D721Med (cell line): ENCODE results near the gene FRRS1L.

Source experiments
- DNase-seq: peaks from one replicate; pipeline ENCODE4 v3.0.0; 2011; ENCODE audit warnings: low spot score; ENCODE audit not compliant: insufficient read length
- FAIRE-seq: peaks from 2 replicates; lab custom pipeline; 2011; peaks lifted over from hg19 to GRCh38; lab: Jason Lieb, UNC
- TF ChIP-seq, protein P1 (sequence below): IDR thresholded peaks from 2 replicates; pipeline ENCODE4 v1.5.1; 2012; ENCODE audit warnings: mild to moderate bottlenecking, control low read depth; ENCODE audit not compliant: insufficient read depth; ENCODE audit errors: missing control alignments

Gene FRRS1L

DNA sequence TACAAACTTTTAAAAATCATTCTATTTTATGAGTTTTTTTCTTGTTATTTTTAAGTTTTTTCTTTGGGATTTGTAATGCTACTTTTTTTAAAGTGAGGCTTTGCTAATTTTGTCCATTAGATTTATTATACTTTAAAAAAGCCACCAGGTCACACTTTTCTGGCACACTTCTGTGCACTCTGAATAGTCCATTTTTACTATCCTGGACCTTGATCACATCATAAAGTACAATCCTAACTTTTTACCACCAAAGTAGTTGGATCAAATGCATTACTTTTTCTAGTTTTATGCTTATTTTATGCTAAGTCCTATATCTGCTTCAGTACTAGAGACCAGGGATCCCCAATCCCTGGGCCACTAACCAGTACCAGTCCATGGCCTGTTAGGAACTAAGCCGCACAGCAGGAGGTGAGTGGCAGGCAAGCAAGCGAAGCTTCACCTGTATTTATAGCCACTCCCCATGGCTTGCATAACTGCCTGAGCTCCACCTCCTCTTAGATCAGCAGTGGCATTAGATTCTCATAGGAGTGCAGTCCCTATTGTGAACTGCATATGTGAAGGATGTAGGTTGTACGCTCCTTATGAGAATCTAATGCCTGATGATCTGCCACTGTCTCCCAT, 16.0 kb downstream of the FRRS1L start:
- TF ChIP-seq, protein P1, sequence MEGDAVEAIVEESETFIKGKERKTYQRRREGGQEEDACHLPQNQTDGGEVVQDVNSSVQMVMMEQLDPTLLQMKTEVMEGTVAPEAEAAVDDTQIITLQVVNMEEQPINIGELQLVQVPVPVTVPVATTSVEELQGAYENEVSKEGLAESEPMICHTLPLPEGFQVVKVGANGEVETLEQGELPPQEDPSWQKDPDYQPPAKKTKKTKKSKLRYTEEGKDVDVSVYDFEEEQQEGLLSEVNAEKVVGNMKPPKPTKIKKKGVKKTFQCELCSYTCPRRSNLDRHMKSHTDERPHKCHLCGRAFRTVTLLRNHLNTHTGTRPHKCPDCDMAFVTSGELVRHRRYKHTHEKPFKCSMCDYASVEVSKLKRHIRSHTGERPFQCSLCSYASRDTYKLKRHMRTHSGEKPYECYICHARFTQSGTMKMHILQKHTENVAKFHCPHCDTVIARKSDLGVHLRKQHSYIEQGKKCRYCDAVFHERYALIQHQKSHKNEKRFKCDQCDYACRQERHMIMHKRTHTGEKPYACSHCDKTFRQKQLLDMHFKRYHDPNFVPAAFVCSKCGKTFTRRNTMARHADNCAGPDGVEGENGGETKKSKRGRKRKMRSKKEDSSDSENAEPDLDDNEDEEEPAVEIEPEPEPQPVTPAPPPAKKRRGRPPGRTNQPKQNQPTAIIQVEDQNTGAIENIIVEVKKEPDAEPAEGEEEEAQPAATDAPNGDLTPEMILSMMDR = no peak
- DNase-seq (no peak), FAIRE-seq (no peak)

DNA sequence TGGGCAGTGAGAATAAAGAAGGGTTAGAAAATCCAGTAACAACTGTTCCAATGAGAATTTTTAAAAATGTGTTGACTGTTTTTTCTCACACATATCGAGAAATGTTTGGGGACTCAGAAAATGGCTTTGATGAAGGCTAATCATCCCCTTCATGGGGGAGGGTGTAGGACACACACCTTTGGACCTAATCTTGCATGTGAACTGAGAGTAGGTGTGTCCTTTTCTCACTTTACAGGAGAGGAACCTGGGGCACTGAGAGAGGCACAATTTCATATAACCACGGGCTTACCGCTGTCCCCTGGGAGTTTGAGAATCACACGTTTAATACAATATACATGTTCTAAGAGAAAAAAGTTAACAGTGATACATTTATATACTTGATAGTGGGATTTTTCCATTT, 17.3 kb downstream of the FRRS1L start:
- FAIRE-seq = no peak
- TF ChIP-seq, protein P1 = no peak
- DNase-seq = no peak

DNA sequence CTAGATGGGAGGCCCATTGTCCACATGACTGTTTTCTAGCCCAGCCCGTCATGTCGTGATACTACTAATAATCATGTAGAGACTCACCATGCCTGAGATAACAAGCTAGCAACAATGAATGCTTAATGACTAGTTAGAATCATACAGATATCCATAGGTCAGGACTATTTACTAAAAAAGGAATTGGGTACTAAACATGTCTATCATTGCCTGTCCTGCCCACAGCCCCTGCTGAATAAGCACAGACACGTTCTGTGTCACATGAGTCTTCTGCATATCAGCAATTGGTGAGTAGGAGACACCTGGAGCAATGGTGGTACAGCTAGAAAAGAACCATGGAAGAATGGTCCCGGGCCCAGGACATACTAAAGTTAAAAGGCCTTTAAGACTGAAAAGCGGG, 18.0 kb downstream of the FRRS1L start:
- FAIRE-seq = no peak
- TF ChIP-seq, protein P1 = no peak
- no peak for DNase-seq

DNA sequence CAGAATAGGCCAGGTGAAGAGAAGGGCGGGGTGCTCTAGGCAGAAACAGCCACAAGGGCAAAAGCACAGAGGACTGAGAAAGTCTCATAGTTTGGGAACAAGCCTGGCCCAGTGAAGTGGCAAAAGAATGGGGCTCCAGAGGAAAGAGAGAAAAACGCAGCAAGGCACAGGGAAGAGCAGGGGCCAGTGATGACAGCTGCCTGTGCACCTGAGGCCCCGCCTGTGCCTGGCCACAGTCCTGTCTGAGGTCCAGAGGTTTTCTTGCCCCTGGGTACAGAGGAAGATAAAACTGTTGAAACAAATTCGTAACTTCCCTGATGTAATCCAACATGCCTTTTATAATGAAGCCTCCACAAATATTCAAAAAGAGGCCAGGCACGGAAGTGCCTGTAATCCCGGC, 22.0 kb downstream of the FRRS1L start:
- DNase-seq (no peak), FAIRE-seq (no peak)
- TF ChIP-seq, protein P1 = no peak

DNA sequence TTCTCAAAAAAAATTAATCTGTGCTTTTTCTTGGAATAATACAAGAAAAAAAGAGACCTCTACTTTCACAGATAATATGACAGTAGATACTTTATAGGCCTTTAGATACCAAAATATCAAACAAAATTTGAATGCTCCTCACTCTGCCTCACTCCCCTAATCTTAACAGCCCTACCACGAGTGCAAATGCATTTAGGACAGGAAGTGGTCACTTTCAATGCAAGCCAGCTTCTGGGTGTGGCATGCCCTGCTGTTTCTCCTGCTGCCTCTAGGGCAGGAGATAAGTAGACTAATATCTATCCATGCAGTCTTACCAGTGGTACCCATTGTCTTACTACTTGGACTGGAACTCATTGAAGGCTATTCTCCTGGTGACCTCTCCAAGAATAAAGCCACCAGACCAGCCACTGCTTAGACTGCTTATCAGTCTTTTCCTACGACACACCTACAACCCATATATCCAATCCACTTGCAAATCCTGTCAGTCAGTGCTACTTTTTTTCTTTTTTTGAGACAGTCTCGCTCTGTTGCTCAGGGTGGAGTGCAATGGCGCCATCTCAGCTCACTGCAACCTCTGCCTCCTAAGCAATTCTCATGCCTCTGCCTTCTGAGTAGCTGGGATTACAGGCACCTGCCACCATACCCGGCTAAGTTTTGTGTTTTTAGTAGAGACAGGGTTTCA, 23.0 kb downstream of the FRRS1L start:
- FAIRE-seq (no peak), DNase-seq (no peak)
- TF ChIP-seq, protein P1 = no peak

DNA sequence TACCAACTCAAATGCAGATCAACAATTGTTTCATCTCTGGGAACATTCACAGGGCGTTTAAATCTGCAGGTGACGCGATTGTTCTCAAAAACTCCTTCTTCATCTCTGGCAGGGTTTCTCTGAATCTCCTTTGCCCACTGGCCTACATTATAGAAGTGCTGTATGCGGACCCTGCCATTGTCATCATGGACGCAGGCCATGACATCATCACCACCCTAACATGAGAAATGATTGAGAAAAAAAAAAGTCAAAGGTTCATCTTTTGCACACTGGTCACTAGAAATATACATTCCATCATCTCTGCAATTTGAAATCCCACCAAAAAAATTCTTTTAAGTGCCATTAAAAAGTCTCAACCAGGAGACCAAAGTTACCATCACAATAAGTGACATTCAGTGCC, 25.7 kb downstream of the FRRS1L start:
- no peak for DNase-seq
- FAIRE-seq = no peak
- TF ChIP-seq, protein P1 = no peak

DNA sequence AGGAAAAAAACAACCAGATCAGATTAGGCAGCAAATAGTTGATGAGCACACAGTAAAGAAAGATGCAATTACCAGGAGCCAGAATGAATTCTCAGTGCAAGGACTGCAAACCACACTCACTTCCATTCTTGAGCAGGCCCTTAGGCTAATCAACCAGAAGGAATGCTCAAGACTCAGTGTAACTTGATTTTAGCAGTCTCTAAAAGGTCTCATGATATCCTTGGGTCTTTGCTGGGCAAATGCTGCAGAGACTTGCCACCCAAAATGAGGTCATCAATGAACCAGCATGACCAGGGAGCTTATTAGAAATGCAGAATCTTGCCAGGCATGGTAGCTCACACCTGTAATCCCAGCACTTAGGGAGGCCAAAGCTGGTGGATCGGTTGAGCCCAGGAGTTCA, 27.2 kb downstream of the FRRS1L start:
- TF ChIP-seq, protein P1 = no peak
- no peak for FAIRE-seq
- DNase-seq = no peak
